GM12878 (cell line): ENCODE data around the gene ROPN1B. TPM values are rescaled to one million over a fixed set of nuclear protein-coding genes. Genes with fewer than 3 reads are reported as not detected.
"Not testable (repeated sequence)": the region's sequence is repeated elsewhere in the genome, so short reads cannot be mapped to it uniquely, and the experiment has no call there.

Source experiments
- ATAC-seq: fragments of 200-7000 bp; cut with Tn5 transposase; 3 replicates; pipeline ENCODE4 v1.9.1; 2020; ENCODE audit warnings: mild to moderate bottlenecking, moderate library complexity
- BruUV-seq: library from RNA; stranded (reverse); fragments of 400-500 nt; replicated peaks from 2 replicates; lab custom pipeline; 2021; lab: Mats Ljungman, UMichigan
- CTCF ChIA-PET: fragments of 300-600 bp; sonication (Branson Sonifier 250); formaldehyde crosslinking; extraction: SDS; loops from one replicate; lab custom pipeline; 2021; ENCODE audit warnings: inconsistent platforms; lab: Yijun Ruan, JAX
- POLR2A ChIA-PET: fragments of 350-600 bp; formaldehyde crosslinking; extraction: SDS; loops from one replicate; lab custom pipeline; 2021; ENCODE audit warnings: inconsistent platforms; lab: Charles Lee
- RAD21 ChIA-PET: fragments of 300-600 bp; sonication (Branson Sonifier 250); formaldehyde crosslinking; loops from one replicate; lab custom pipeline; 2023; ENCODE audit warnings: antibody characterized with exemption; ENCODE audit not compliant: unreplicated experiment; lab: Charles Lee
- SMC1A ChIA-PET: fragments of 300-600 bp; sonication (Branson Sonifier 250); formaldehyde crosslinking; loops from one replicate; lab custom pipeline; 2023; ENCODE audit not compliant: unreplicated experiment, uncharacterized antibody; lab: Charles Lee
- DNase-seq: peaks from one replicate; pipeline ENCODE4 v3.0.0-alpha.2; 2011; ENCODE audit warnings: low read depth, low spot score
- FAIRE-seq: peaks from 3 replicates; lab custom pipeline; 2011; peaks lifted over from hg19 to GRCh38; lab: Jason Lieb, UNC
- H2AFZ ChIP-seq: 2 replicates; pipeline ENCODE4 v1.6.0; 2011; ENCODE audit warnings: low read depth, low read length, control low read depth; ENCODE audit not compliant: control insufficient read depth
- H3K27ac ChIP-seq: 2 replicates; pipeline ENCODE4 v1.5.1; 2011; ENCODE audit warnings: control low read depth; ENCODE audit not compliant: control insufficient read depth, insufficient read depth
- H3K27me3 ChIP-seq, 2 experiments: replicated peaks in 1 of 2; 2 replicates each; pipeline versions ENCODE4 v1.6.0 to v1.6.1; 2011; ENCODE audit warnings: low read length in 1 of 2; ENCODE audit not compliant: control insufficient read depth in 2 of 2, insufficient read depth in 2 of 2
- H3K36me3 ChIP-seq, 2 experiments: 2 replicates each; pipeline ENCODE4 v1.5.1; 2011; ENCODE audit warnings: low read length in 1 of 2; ENCODE audit not compliant: control insufficient read depth in 2 of 2, insufficient read depth in 2 of 2
- H3K4me1 ChIP-seq: 2 replicates; pipeline ENCODE4 v1.6.1; 2011; ENCODE audit warnings: mild to moderate bottlenecking, low read length, moderate library complexity, mixed read lengths; ENCODE audit not compliant: control insufficient read depth, insufficient read depth
- H3K4me2 ChIP-seq: 2 replicates; pipeline ENCODE4 v1.6.0; 2011; ENCODE audit warnings: control low read depth; ENCODE audit not compliant: control insufficient read depth, insufficient read depth
- H3K4me3 ChIP-seq: fragments of 200-600 bp; sonication (generic); 2 replicates; pipeline ENCODE4 v1.5.1; 2016
- H3K79me2 ChIP-seq: 2 replicates; pipeline ENCODE4 v1.6.0; 2011; ENCODE audit warnings: low read length; ENCODE audit not compliant: control insufficient read depth, insufficient read depth
- H3K9ac ChIP-seq: 2 replicates; pipeline ENCODE4 v1.8.0; 2011; ENCODE audit warnings: low read length, control low read depth, mixed read lengths; ENCODE audit not compliant: control insufficient read depth, insufficient read depth
- H3K9me3 ChIP-seq: replicated peaks from 3 replicates; pipeline ENCODE4 v1.5.1; 2011; ENCODE audit warnings: mild to moderate bottlenecking, low read length; ENCODE audit not compliant: control insufficient read depth, insufficient read depth
- H4K20me1 ChIP-seq: 2 replicates; pipeline ENCODE4 v1.6.0; 2011; ENCODE audit not compliant: control insufficient read depth, insufficient read depth
- WGBS: methylation state at CpG from one replicate; pipeline ENCODE4 v1.1.6; 2016; ENCODE audit warnings: low lambda C conversion rate; ENCODE audit not compliant: insufficient replicate concordance, insufficient coverage; ENCODE audit errors: missing lambda C conversion rate; 5-methylcytosine and 5-hydroxymethylcytosine counted together
- in situ Hi-C: fragments of 300-500 bp; cut with MboI; formaldehyde crosslinking; loops from 9 replicates; pipeline ENCODE4 v1.14.3; 2018; ENCODE audit warnings: mixed read lengths
- intact Hi-C: fragments of 100-400 bp; cut with micrococcal nuclease; formaldehyde crosslinking; loops from one replicate; pipeline ENCODE4 v1.14.2; 2022; ENCODE audit not compliant: unreplicated experiment
- polyA plus RNA-seq, 11 experiments: library from polyadenylated mRNA; depleted of rRNA in 4 of 11; unstranded in 6 of 11; stranded (reverse) in 5 of 11; fragments of >200 nt; fragmentation: Nextera tagmentation in 4 of 11; fragmentation: Illumina TruSeq in 1 of 11; extraction: Ambion mirVana in 4 of 11; extraction: Trizol in 1 of 11; gene quantifications; 1 replicate in 1 of 11; 2 replicates in 10 of 11; pipeline versions ENCODE4 v1.2.1 to v1.2.3, GENCODE V29; 2011 to 2016; ENCODE audit warnings: inconsistent platforms in 2 of 11, missing spikeins in 2 of 11, low read depth in 1 of 11
- total RNA-seq, 4 experiments: library from RNA; depleted of rRNA in 3 of 4; stranded (reverse); fragments of >200 nt in 3 of 4; fragmentation: Illumina TruSeq in 1 of 4; extraction: Trizol in 1 of 4; gene quantifications; 2 replicates each; pipeline versions ENCODE4 v1.2.1 to v1.2.3, GENCODE V29; 2013 to 2021
- TF ChIP-seq, protein P1 (sequence below): fragments of 450-650 bp; IDR thresholded peaks from 2 replicates; pipeline ENCODE4 v1.6.1; 2016; ENCODE audit warnings: mild to moderate bottlenecking, moderate library complexity, borderline replicate concordance

ROPN1B gene
- total and polyA plus RNA-seq, 10 of the 15 experiments (the other 5 are each of a cell fraction or from before 2014, with no cell fraction given): not detected

GRCh38 chr3:125929765-125930164, 39.2 kb upstream of the ROPN1B start:
- intact Hi-C loops, H3K4me3 ChIP-seq, H3K27me3 ChIP-seq, H3K27ac ChIP-seq, BruUV-seq, DNase-seq, ATAC-seq, H3K79me2 ChIP-seq, POLR2A ChIA-PET, H4K20me1 ChIP-seq, H3K4me2 ChIP-seq, in situ Hi-C loops, H3K36me3 ChIP-seq, H3K9ac ChIP-seq, H3K4me1 ChIP-seq, H3K9me3 ChIP-seq, FAIRE-seq, H2AFZ ChIP-seq: not testable (repeated sequence)
- TF ChIP-seq, protein P1, sequence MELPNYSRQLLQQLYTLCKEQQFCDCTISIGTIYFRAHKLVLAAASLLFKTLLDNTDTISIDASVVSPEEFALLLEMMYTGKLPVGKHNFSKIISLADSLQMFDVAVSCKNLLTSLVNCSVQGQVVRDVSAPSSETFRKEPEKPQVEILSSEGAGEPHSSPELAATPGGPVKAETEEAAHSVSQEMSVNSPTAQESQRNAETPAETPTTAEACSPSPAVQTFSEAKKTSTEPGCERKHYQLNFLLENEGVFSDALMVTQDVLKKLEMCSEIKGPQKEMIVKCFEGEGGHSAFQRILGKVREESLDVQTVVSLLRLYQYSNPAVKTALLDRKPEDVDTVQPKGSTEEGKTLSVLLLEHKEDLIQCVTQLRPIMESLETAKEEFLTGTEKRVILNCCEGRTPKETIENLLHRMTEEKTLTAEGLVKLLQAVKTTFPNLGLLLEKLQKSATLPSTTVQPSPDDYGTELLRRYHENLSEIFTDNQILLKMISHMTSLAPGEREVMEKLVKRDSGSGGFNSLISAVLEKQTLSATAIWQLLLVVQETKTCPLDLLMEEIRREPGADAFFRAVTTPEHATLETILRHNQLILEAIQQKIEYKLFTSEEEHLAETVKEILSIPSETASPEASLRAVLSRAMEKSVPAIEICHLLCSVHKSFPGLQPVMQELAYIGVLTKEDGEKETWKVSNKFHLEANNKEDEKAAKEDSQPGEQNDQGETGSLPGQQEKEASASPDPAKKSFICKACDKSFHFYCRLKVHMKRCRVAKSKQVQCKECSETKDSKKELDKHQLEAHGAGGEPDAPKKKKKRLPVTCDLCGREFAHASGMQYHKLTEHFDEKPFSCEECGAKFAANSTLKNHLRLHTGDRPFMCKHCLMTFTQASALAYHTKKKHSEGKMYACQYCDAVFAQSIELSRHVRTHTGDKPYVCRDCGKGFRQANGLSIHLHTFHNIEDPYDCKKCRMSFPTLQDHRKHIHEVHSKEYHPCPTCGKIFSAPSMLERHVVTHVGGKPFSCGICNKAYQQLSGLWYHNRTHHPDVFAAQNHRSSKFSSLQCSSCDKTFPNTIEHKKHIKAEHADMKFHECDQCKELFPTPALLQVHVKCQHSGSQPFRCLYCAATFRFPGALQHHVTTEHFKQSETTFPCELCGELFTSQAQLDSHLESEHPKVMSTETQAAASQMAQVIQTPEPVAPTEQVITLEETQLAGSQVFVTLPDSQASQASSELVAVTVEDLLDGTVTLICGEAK: peak; percentile 71
- ChIA-PET CTCF (interaction anchor here (0.9 kb wide), 2 partner anchors 42 to 269 kb away, joined by 3 read pairs; no protein-coding TSS in a partner anchor), RAD21 (interaction anchor here (1.3 kb wide), 1 partner anchor 460 kb away, joined by 3 read pairs; no protein-coding TSS in a partner anchor), SMC1A (interaction anchor here (1.3 kb wide), 1 partner anchor 269 kb away, joined by 3 read pairs; no protein-coding TSS in a partner anchor)
- 57% methylated on average over 5 of the region's 5 CpGs for WGBS

DNA sequence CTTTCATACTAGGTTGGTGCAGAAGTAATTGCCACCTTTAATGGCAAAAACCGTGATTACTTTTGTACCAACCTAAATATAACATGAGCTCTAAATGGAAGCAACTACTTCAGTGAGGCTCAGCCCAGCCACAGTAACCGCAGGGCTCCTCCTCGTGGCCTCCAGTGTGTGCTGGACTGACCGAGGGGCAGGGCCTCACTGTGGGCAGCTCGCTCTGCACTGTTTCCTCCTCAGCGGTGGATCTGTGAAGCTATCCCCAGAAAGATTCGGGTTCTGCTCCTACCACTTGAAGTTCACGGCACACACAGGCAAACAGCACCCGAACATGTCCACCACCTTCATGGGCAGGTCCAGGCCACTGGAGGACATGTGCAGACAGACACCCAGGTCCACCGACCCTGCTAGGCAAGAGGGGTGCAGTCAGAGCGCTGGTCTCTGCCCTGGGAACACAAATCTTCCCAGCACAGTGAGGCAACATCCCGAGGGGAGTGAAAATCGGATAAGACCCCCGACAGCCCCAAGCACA, 37.6 kb upstream of the ROPN1B start:
- H3K79me2 ChIP-seq, H3K4me1 ChIP-seq, intact Hi-C loops, BruUV-seq, POLR2A ChIA-PET, H3K9me3 ChIP-seq, RAD21 ChIA-PET, H2AFZ ChIP-seq, H3K36me3 ChIP-seq, ATAC-seq, FAIRE-seq, in situ Hi-C loops, DNase-seq, H3K9ac ChIP-seq, H3K4me2 ChIP-seq, H3K27ac ChIP-seq, SMC1A ChIA-PET, H3K27me3 ChIP-seq, H4K20me1 ChIP-seq, H3K4me3 ChIP-seq: not testable (repeated sequence)
- 31% methylated on average over 10 of the region's 14 CpGs for WGBS
- CTCF ChIA-PET: interaction anchor here (0.7 to 1.4 kb wide), 2 partner anchors 10 to 20 kb away, joined by 3 to 4 read pairs; no protein-coding TSS in a partner anchor

GRCh38 chr3:125933397-125934173, 35.4 kb upstream of the ROPN1B start:
- H3K36me3 ChIP-seq, H3K79me2 ChIP-seq, H3K9me3 ChIP-seq, H3K4me1 ChIP-seq, POLR2A ChIA-PET, H3K27me3 ChIP-seq, H3K4me2 ChIP-seq, H3K27ac ChIP-seq, H2AFZ ChIP-seq, FAIRE-seq, DNase-seq, SMC1A ChIA-PET, ATAC-seq, in situ Hi-C loops, H3K4me3 ChIP-seq, intact Hi-C loops, RAD21 ChIA-PET, H3K9ac ChIP-seq, H4K20me1 ChIP-seq, BruUV-seq, CTCF ChIA-PET: not testable (repeated sequence)
- 49% methylated on average over 12 of the region's 17 CpGs for WGBS
